HG03442 (cell line): Measurements from ENCODE around the gene SNAPC4.

Experiments
- ATAC-seq: cut with Tn5 transposase; IDR thresholded peaks from one replicate; pipeline ENCODE4 v1.9.1; 2021; ENCODE audit warnings: mild to moderate bottlenecking, moderate library complexity; ENCODE audit not compliant: unreplicated experiment

The SNAPC4 gene

DNA sequence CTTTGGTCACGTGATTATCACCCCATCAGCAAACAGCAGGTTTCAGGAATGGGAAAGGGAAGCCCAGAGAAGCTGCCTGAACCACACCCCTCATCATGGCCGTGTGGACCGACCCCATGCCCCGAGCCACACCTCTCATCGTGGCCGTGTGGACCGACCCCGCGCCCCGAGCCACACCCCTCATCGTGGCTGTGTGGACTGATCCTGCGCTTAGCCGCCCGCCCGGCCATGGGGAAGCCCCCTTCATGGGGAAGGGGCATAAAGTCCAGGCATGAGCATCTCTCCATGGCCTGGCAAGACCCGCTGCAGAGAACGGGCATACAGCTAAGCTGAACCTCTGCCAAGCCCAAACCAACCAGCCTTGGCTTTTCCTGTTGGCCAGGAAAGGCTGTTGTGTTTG lies 6.4 kb downstream of the SNAPC4 start:
- ATAC-seq = no peak

DNA sequence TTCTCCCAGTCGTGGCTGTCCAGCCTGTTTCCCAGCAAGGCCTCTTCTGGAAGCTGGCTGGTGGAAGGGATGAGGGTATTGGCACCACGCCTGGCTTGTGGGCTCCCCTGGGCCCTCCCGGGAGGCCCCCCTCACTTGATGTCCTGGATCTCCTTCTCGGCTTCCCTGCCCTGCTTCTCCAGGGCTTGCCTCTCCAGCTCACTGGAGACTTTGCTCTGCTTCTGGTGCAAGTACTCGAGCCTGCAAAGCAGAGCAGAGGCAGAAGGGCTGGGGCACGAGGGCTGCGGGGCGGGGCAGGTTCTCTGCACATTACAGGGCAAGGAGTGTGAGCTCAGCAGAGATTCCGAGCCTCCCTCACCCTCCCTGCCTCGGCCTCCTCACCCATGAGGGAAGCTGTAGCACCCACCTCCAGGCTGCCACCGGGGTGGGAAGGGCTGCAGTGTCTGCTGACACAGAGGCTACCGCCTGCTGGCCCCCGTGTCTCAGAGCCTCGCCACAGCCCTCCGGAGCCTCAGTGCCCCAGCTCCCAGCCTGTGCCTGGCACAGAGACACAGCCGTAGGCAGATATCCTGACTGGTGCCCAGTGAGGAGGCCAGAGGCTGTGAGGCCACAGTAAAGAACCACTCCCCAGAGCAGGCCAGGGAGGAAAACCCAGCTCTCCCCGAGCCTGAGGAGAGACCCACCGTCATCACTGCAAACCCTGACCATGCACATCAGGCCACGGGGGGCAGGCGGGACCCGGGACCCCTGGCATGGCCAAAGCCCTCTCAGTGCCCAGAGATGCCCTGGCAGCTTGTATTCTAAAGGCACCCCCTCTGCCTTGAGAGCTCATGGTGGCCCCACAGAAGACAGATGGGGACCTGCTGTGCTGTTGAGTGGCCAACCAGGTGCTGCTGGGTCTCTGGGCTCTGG lies 7.2 kb downstream of the SNAPC4 start:
- ATAC-seq = no peak

DNA sequence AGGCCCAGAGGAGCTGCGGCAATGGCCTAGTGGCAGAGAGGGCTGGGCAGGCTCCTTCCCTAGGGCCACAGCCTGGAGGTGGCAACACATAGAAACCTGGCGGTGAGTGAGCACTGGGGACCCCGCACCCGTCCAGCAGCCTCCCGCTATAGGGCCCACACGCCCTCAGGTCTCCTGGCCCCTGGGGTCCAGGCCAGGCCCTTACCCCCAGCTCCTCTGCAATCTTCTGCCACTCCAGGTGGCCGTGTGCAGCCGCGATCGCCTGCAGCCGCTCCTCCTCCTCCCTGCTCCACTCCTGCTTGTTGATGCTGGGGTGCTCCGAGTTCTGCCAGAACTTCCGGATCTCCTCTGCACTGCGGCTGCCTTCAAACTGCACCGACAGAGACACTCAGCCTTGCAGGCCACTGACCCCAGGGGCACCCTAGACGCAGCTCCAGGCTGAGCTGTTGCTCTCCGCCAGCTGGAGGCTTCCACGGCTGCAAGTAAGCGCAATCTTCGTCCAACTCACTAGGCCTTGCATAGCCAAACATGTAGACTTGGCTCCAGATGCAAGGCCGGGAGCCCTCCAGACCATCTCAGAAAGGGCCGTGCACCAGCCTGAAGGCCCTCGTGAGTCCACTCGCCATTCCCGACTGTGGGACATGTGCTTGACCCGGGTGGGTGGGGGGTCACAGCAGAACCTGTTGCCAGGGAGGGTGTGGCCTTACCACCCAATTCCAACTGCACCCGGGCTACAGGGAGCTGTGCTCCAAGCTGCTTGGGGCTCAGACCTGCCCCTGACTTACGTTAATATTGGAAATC lies 8.0 kb downstream of the SNAPC4 start:
- ATAC-seq = no peak

DNA sequence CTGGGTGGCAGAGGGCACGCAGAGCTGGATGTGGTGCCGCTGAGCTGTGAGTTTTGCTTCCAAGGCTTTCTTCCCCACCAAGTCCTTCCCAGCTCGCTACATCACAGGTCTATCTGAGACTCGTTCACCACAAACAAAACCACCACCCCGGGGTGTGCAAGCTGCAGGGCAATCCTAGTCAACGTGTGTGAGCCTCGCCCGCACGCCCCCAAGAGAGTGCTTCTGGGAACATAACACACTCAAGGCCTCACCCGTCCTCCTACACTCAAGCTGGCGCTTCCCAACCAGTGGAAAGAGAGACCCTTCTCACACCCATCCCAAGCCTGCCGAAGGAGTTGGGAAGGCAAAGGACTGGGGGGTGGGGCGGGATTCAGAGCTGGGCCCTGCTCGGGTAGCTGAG lies 10.6 kb downstream of the SNAPC4 start:
- ATAC-seq = no peak

GRCh38 chr9:136387217-136387616 lies 12.8 kb downstream of the SNAPC4 start:
- no peak for ATAC-seq

- no peak for ATAC-seq
Measured at GRCh38 chr9:136386018-136386417, 14.0 kb downstream of the SNAPC4 start.

DNA sequence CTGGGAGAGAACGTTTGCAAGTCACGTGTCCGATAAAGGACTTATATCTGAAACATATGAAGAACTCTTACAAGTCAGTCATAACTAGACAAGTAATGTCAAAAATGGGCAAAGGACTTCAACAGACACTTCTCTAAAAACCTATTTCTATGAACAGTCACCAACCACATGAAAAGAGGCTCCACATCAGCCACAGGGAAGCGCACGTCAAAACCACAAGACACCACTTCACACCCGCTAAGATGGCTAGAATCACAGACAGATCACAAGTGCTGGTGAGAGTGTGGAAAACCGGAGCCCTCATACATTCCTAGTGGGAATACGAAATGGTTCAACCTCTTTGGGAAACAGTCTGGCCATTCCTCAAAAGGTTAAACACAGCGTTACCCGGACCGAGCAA lies 15.0 kb downstream of the SNAPC4 start:
- ATAC-seq = no peak

DNA sequence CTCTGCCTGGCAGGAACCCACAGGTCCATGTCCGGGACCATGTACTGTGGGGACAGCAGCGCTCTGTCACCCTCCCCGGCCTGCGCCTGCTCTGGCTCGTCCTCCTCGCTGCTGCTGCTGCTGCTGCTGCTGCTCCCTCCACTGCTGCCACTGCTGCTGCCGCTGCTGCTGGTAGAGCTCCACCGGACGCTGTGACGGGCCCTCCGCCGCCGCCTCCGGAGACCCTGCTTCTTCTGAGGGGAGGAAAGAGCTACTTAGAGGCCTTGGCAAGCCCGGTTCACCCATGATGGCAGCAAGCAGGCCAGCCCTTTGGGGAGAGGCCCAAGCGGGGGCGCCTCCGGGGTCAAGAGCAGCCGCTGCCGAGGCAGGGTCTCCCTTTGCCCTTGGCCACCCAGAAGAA lies 16.5 kb downstream of the SNAPC4 start:
- ATAC-seq = no peak

GRCh38 chr9:136381966-136382513 lies 17.9 kb downstream of the SNAPC4 start:
- ATAC-seq = no peak

DNA sequence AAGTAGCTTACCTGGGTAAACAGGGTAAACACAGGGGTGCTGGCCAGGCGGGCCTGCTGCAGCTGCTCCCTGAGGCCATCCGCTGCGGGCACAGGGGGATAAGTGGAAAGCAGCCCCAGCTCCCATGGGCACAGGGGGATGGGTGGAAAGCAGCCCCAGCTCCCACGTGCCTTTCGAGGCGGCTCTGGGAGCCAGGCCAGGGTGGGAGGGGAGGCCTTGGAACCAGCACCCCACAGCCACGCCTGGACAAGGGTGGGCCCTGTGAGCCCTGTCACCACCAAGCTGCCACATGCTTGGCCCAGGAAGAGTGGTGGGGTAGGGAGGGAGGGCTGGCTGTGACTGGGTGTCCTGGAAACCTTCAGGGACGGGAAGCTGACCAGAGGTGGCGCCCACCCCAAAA lies 18.7 kb downstream of the SNAPC4 start:
- no peak for ATAC-seq

DNA sequence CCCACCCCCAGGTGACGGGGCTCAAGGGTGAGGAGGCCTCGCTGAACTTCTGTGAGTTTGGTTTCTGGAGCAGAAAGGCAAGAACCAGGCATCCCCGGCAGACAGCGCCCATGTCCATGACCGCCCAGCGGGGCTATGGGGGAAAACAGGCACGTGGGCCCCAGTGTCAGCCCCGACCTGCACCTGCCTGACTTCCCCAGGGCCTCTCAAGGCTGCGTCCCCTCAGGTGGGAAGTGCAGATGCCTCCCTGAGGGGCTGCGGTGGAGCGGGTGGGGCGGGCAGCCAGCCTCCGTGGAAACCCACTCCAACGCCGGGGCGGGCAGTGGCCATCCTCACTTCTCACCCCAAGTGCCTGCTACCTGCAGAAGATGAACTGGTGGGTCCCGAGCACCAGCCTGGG lies 19.6 kb downstream of the SNAPC4 start:
- ATAC-seq = no peak

DNA sequence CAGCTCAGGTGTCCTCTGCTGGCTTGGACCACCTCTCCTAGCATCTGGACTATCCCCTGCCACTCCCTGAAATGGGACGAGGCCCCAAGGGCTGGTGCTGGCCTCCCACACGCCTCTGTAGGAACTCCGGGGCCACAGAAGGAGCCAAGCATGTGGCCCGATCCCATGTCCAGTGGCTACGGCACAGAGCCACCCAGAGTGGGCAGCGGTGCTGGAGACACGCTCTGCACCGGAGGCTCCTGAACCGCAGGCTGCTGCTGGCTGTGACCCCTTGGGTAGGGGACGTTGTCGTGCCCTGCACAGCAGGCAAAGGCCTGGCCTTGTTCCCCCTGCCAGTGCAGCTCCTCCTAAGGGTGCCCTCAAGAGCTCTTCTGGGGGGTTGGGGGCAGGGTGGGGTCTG lies 20.1 kb downstream of the SNAPC4 start:
- ATAC-seq = no peak

DNA sequence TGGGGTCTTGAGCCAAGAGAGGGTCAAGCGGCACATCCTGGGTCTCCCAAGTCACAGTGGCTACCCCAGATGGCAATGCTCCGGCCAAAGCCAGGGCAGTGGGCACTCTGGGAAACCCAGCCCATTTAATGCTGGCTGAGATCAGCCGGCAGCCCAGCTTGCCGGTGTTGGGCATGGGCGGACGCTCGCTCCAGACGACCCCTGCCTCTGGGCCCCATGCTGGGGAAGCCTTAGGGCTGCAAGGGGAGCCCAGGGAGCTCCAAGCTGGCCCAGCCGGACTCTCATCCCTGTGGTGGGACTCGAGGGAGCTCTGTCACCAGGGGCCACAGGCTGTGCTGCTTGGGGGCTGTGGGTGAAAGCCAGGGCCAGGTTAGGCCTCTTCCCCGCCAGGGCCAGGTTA lies 20.6 kb downstream of the SNAPC4 start:
- no peak for ATAC-seq

GRCh38 chr9:136379003-136379287 lies 21.0 kb downstream of the SNAPC4 start:
- ATAC-seq = no peak

- no peak for ATAC-seq
Measured at GRCh38 chr9:136378170-136379002, 21.6 kb downstream of the SNAPC4 start.

GRCh38 chr9:136377341-136378169 lies 22.4 kb downstream of the SNAPC4 start:
- no peak for ATAC-seq

DNA sequence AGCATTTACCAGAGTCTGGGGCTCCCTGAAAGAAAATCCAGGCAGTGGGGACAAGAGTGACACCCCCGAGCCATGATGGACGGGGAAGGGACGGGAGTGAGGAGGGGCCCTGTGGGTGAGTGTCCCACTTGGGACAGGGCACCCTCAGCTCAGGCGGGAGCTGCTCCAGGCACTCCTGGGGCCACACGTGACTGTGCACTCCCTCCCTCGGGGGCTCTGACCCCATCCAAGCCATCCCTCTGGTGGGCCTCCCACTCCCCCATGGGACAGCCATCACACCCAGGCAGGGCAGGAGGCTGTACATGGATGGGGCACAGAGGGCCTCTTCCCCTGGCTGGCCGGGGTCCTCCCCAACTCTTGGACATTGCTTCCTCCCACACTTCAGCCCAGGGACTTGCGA lies 23.5 kb downstream of the SNAPC4 start:
- ATAC-seq = no peak

GRCh38 chr9:136375096-136375495 lies 24.9 kb downstream of the SNAPC4 start:
- ATAC-seq = no peak

DNA sequence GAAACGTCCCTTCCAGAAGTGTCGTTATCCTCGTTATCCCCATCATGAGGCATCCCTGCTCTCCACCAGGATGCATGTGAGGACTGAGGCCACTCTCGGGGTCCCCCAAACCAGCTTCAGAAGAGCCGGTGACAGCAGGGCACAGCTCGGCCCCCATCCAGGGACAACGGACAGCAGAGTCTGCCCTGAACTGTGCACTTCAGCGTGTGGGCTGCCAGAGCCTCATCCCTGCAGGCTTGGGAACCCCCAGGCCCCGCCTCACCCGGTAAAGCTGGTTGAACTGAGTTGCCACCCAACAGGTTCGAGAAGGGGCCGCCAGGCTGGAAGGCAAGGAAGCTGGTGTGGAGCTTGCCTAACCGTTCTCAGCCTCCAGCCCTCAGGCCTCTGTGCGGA lies 25.8 kb downstream of the SNAPC4 start:
- no peak for ATAC-seq
